Erythroblast (primary cell): ENCODE results near the gene DOCK3.

Source experiments
- GATA1 ChIP-seq: IDR thresholded peaks from 2 replicates; pipeline ENCODE4 v1.6.1; 2011; ENCODE audit warnings: low read depth, mild to moderate bottlenecking, control low read depth, low read length, moderate library complexity
- POLR2A ChIP-seq: IDR thresholded peaks from 2 replicates; pipeline ENCODE4 v1.6.1; 2011; ENCODE audit warnings: mild to moderate bottlenecking, low read length

DNA sequence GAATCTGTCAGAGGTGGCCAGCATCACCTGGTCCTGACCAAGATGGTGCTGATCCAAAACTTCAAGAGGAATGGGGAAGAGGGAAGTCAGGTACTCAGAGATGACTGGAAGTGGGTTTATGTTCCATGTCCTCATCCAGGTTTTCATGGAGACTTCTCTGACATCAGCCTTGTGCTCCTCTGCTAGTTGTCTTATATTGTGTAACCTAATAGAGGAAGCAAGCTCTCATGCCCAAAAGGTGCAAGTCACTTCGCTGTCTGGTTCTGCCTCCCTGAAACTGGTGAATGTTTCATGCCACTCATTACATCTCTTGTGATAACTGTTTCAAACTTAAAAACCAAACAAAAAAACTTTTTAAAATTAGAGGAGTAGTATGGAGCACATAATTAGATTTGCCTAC lies 583.1 kb downstream of the DOCK3 start:
- TF ChIP-seq POLR2A, result no peak
- no peak for TF ChIP-seq GATA1
